ENCODE results near the gene HRH3. TPM values are rescaled to one million over a fixed set of nuclear protein-coding genes. Genes with fewer than 3 reads are reported as not detected.
A peak's percentile ranks its signal among the peaks of the same experiment; 100 is the strongest.

The HRH3 gene
- total RNA-seq, 1 experiment from 2014 or later: 1.8 TPM

DNA sequence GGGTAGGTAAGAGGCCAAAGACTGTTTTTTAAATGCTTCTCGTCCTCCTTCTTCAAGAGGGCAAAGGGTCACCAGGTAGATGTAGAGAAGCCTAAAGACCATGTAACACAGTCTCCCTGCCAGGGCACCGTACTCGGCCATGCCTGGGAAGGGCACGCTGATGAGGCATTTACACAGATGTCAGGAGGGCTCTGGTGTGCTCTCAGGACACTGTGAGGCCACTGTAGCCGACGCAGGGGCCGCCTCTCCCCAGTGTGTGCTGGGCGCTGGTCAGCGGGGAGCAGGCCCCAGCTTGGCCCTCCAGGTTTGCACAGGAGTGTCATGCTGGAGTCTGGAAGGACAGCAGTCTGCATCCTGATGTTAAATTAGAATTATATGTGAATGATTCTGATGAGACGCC, 44.4 kb downstream of the HRH3 start:
- Histone ChIP-seq H4K20me1 (ENCODE audit: control insufficient read depth, insufficient read depth, insufficient read length) (no peaks in the 10 kb centered on the region), H3K79me2 (ENCODE audit: insufficient read depth, low read length) (no peaks in the 10 kb centered on the region), H3T11ph (ENCODE audit: low read length) (no peak overlapping the region), H2AK5ac (ENCODE audit: insufficient read length, low read length) (no peak overlapping the region), H3K23me2 (ENCODE audit: insufficient read length, low read depth, low read length, poor library complexity, severe bottlenecking) (no peaks in the 10 kb centered on the region), H3K27me3 (ENCODE audit: insufficient read depth, low read length) (no peaks in the 10 kb centered on the region), H3K14ac (ENCODE audit: insufficient read depth, low read length) (no peak overlapping the region), H2BK5ac (ENCODE audit: insufficient read length, low read length) (no peak overlapping the region), H3K4me2 (ENCODE audit: insufficient read depth, insufficient read length, low read length) (no peak overlapping the region), H4K8ac (replicated peaks; ENCODE audit: insufficient read length, low read depth, low read length) (no peak overlapping the region), H3K56ac (ENCODE audit: insufficient read length, low read depth, low read length) (no peak overlapping the region), H3K4me1 (ENCODE audit: insufficient read depth, low read length) (no peaks in the 10 kb centered on the region), H4K5ac (ENCODE audit: insufficient read length, low read depth, low read length) (no peak overlapping the region), H3K9ac (ENCODE audit: extremely low read depth, insufficient read length, low read length) (no peak overlapping the region), H3K9me3 (ENCODE audit: control insufficient read depth, low read depth, low read length) (no peaks in the 10 kb centered on the region), H2BK15ac (ENCODE audit: low read depth, low read length) (no peak overlapping the region), H2BK20ac (ENCODE audit: low read depth, low read length, poor library complexity, severe bottlenecking) (no peak overlapping the region), H3K18ac (ENCODE audit: insufficient read length, low read depth, low read length) (no peak overlapping the region), H2BK120ac (ENCODE audit: low read depth, low read length, poor library complexity, severe bottlenecking) (no peak overlapping the region), H3K27ac (ENCODE audit: insufficient read length, low read depth, low read length) (no peak overlapping the region), H4K91ac (ENCODE audit: insufficient read length, low read depth, low read length) (no peak overlapping the region), H3K79me1 (ENCODE audit: insufficient read depth, low read depth, low read length, poor library complexity, severe bottlenecking) (no peaks in the 10 kb centered on the region), H3K4ac (ENCODE audit: low read depth, low read length) (no peak overlapping the region), H2AFZ (ENCODE audit: low read length) (no peak overlapping the region), H2BK12ac (ENCODE audit: insufficient read length, low read depth, low read length) (no peak overlapping the region), H3K23ac (ENCODE audit: insufficient read length, low read depth, low read length) (no peak overlapping the region)
- TF ChIP-seq CTCF (conservative IDR thresholded peaks at IDR 0.05): no peak
- Mint-ChIP-seq H3K4me1 (no peaks in the 10 kb centered on the region), H3K27ac (0 out of 7 replicates have a peak overlapping the region, but pooled peaks of 1 of the 3 experiments have one; percentile 79), H3K4me3 (no peak overlapping the region), H3K27me3 (ENCODE audit: low read depth) (no peaks in the 10 kb centered on the region), H3K9me3 (no peaks in the 10 kb centered on the region), H3K36me3 (ENCODE audit: insufficient read depth in 1 of 3, low read depth in 3 of 3) (peaks cover 9 to 40% (median 22%) of the 10 kb centered on the region in 3 experiments)
- no peak for DNase-seq
- no CpG with 5 or more reads among the region's 10 CpGs for WGBS (ENCODE audit: extremely low coverage, insufficient read length, low lambda C conversion rate)
